ENCODE results near the gene ALOX15. TPM values are rescaled to one million over a fixed set of nuclear protein-coding genes. Genes with fewer than 3 reads are reported as not detected.
"Not testable (repeated sequence)": the region's sequence is repeated elsewhere in the genome, so short reads cannot be mapped to it uniquely, and the experiment has no call there.

ALOX15 gene
- total RNA-seq, 4 donors from 2014 or later = not detected

DNA sequence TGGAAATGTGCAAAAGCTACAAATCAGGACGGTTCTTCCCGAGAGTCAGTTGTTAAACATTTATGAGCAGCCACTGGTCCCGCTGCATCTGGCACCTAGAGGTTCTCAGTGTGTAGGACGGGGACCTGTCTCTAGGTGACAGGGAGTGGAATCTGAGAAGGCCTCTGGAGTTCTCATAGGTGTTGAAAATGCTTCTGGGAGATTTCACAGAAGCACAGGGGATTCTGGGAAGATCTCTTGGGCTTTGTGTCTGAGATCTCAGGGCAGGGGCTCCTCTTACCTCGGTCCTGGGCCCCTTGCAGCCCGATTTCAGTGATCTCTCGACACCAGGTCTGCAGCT lies 8.9 kb downstream of the ALOX15 start:
- Histone ChIP-seq H3K27me3 (no peaks in the 10 kb centered on the region), H3K9me3 (no peaks in the 10 kb centered on the region), H3K4me3 (replicated peaks in 1 of 3) (no peak overlapping the region), H3K27ac (no peak overlapping the region), H3K4me1 (no peaks in the 10 kb centered on the region), H3K36me3 (no peaks in the 10 kb centered on the region)
- no peak for DNase-seq
- 45 to 56% methylated on average over 4 to 7 of the region's 7 CpGs for WGBS, 2 donors
- TF ChIP-seq, protein P1, sequence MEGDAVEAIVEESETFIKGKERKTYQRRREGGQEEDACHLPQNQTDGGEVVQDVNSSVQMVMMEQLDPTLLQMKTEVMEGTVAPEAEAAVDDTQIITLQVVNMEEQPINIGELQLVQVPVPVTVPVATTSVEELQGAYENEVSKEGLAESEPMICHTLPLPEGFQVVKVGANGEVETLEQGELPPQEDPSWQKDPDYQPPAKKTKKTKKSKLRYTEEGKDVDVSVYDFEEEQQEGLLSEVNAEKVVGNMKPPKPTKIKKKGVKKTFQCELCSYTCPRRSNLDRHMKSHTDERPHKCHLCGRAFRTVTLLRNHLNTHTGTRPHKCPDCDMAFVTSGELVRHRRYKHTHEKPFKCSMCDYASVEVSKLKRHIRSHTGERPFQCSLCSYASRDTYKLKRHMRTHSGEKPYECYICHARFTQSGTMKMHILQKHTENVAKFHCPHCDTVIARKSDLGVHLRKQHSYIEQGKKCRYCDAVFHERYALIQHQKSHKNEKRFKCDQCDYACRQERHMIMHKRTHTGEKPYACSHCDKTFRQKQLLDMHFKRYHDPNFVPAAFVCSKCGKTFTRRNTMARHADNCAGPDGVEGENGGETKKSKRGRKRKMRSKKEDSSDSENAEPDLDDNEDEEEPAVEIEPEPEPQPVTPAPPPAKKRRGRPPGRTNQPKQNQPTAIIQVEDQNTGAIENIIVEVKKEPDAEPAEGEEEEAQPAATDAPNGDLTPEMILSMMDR (IDR thresholded peaks at IDR 0.05) = no peak
- no peak for TF ChIP-seq POLR2A (IDR thresholded peaks at IDR 0.05)
- intact Hi-C loops (cut with DNase I) = loop anchor here (10.0 kb wide), 1 partner anchor 208 kb away; no protein-coding TSS in a partner anchor

DNA sequence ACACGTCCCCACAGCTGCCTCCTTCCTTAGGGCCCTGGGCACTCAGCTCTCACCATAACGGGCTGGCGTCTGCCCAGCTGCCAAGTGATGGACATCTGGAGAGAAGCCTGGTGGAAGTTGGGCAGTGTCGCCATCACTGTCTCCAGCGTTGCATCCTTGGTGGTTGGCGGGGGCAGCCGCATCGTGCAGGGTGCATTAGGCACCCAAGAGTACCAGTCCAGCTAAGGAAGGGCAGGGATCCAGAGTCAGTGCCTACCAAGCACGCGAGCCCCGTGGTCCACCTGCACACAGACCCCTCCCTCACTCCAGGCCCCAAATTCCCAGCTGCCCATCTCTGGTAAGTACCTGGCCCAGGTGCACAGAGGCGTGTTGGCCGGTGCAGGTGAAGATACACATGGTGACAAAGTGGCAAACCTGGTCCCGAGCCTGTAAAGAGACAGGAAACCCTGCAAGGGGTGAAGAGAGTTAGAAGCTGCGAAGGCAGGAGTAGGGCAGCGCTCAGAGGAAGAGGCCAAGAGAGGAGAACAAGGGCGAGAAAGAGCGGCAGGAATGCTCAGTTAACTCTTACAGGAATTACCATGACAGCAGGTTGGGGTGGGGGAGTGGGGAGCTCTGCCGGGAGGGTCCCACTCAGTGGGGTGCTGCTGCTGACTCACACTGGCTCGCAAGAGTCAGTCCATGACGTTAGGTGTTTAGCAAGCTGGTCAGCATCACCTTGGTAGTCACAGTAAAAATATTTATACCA lies 9.5 kb downstream of the ALOX15 start:
- DNase-seq = no peak
- intact Hi-C loops (cut with DNase I) = loop anchor here (10.0 kb wide), 1 partner anchor 207 kb away; no protein-coding TSS in a partner anchor
- Histone ChIP-seq H3K27me3 (no peaks in the 10 kb centered on the region), H3K36me3 (no peaks in the 10 kb centered on the region), H3K9me3 (no peaks in the 10 kb centered on the region), H3K4me3 (replicated peaks in 1 of 3) (no peak overlapping the region), H3K4me1 (no peaks in the 10 kb centered on the region), H3K27ac (no peak overlapping the region)
- 76 to 78% methylated on average over 20 to 21 of the region's 21 CpGs for WGBS, 2 donors
- TF ChIP-seq, protein P1 (IDR thresholded peaks at IDR 0.05) = no peak
- no peak for TF ChIP-seq POLR2A (IDR thresholded peaks at IDR 0.05)

DNA sequence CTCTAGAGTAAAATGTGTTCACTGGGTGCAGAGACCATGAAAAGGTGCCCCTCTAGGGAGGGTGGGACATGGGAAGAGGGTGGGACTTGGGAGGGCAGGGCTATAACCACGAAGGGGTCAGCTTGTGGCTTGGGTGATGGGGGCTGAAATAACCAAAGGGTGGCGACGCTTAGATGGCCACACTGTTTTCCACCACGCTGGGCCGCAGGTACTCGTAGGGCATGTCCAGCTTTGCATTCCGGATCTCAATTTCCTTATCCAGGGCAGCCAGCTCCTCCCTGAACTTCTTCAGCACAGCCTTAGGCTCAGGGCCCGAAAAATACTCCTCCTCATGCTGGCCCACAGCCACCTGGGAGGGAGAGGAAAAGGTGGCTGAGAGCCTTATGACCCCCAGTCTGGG lies 10.0 kb downstream of the ALOX15 start:
- intact Hi-C loops (cut with DNase I) = loop anchor here (10.0 kb wide), 1 partner anchor 207 kb away; no protein-coding TSS in a partner anchor
- Histone ChIP-seq H3K4me3 (replicated peaks in 1 of 3) (no peak overlapping the region), H3K36me3 (no peaks in the 10 kb centered on the region), H3K27ac (no peak overlapping the region), H3K4me1 (no peaks in the 10 kb centered on the region), H3K27me3 (no peaks in the 10 kb centered on the region), H3K9me3 (no peaks in the 10 kb centered on the region)
- 79 to 89% methylated on average over 8 of the region's 8 CpGs for whole genome bisulfite sequencing, 2 donors
- no peak for TF ChIP-seq POLR2A (IDR thresholded peaks at IDR 0.05)
- TF ChIP-seq, protein P1 (IDR thresholded peaks at IDR 0.05) = no peak
- DNase-seq = no peak

DNA sequence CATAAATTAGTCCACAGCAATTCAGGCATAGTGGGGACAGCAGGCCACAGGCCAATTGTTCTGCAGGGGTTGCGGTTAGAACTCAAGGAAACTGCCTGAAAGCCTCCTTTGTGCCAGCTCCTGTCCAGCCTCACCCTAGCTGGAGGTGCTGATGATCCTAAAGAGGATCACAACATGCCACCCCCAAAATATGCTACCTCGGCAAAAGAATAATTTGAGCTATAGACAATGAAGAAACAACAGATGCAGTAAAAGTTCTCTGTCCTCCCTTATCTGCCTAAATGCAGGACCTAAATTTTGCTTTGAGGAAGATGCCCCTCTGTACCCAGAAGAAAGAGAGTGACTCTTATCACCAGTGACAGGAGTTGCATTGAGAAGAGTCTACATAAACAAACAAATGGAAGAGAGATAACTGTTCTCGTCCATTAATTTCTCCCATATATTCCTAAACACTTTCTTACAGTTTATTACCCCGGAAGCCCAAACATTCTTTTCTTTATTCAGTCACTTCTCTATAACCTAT lies 14.7 kb downstream of the ALOX15 start:
- intact Hi-C loops (cut with DNase I) = no loop called here
- DNase-seq = no peak
- Histone ChIP-seq H3K27ac (no peak overlapping the region), H3K27me3 (no peaks in the 10 kb centered on the region), H3K36me3 (no peaks in the 10 kb centered on the region), H3K4me3 (replicated peaks in 1 of 3) (no peak overlapping the region), H3K4me1 (no peaks in the 10 kb centered on the region), H3K9me3 (no peaks in the 10 kb centered on the region)
- TF ChIP-seq POLR2A (IDR thresholded peaks at IDR 0.05) = no peak
- TF ChIP-seq, protein P1 (IDR thresholded peaks at IDR 0.05) = no peak
- WGBS, 2 donors = 79 to 87% methylated on average over 4 of the region's 4 CpGs

DNA sequence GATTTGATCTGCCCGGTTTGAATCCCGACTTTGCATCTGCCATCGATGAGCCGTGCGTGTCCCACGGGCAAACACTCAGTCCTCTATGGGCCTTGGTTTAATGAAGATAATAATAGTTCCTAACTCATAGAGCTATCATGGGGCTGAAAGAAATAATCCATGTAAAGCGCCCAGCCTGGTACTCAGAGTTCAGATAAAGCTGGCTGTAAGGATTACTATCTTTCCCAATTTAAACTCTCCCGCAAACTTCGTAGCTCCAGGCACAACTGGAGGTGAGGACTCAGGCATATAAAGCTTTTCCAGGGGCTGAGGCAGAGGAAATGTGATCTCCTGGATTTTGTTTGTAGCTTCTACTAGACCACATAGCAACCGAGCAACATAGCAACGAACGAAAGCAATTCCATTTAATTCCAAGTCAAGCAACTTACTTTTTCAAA lies 16.3 kb downstream of the ALOX15 start:
- Histone ChIP-seq H3K27me3 (no peaks in the 10 kb centered on the region), H3K36me3 (no peaks in the 10 kb centered on the region), H3K27ac (no peak overlapping the region), H3K4me1 (no peaks in the 10 kb centered on the region), H3K4me3 (replicated peaks in 1 of 3) (no peak overlapping the region), H3K9me3 (no peaks in the 10 kb centered on the region)
- no peak for DNase-seq
- intact Hi-C loops (cut with DNase I) = no loop called here
- 80 to 86% methylated on average over 12 of the region's 12 CpGs for WGBS, 2 donors
- TF ChIP-seq POLR2A (IDR thresholded peaks at IDR 0.05) = no peak
- TF ChIP-seq, protein P1 (IDR thresholded peaks at IDR 0.05) = no peak

DNA sequence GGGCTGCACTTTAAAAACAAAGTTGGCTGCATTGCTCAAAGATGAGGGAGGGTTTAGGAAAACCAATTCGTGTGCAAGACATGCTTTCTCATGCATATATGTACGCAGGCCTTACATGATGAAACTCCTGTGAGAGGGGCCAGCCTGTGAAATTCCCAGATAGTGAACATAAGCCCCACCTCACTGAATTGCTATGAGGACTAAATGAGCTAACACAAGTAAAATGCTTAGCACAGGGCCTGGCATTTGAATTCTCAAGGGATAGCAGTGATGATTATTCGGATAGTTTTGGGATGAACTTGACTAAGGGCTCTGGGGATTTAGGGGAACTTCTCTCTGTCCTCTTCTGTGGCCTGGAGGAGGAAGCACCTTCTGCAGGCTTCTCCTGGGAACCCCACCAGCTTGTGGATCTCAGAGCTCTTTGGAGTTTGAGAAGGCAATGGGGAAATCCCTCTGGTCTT lies 17.0 kb downstream of the ALOX15 start:
- intact Hi-C loops (cut with DNase I); H3K27ac ChIP-seq: not testable (repeated sequence)
- 79 to 81% methylated on average over 3 of the region's 3 CpGs for WGBS, 2 donors

More for the DNA sequence above, 17.0 kb downstream of the ALOX15 start:
- H3K27me3 ChIP-seq; H3K4me1 ChIP-seq; H3K36me3 ChIP-seq; H3K9me3 ChIP-seq; DNase-seq; H3K4me3 ChIP-seq (replicated peaks in 1 of 3): not testable (repeated sequence)
